ENCODE measurements around the gene CBARP. TPM values are rescaled to one million over a fixed set of nuclear protein-coding genes. Genes with fewer than 3 reads are reported as not detected.
"Not testable (repeated sequence)": the region's sequence is repeated elsewhere in the genome, so short reads cannot be mapped to it uniquely, and the experiment has no call there.

CBARP gene
- total and polyA plus RNA-seq, 2 of the 13 experiments (the other 11 are each of a cell fraction or from before 2014, with no cell fraction given) = 1.2 to 1.4 TPM

DNA sequence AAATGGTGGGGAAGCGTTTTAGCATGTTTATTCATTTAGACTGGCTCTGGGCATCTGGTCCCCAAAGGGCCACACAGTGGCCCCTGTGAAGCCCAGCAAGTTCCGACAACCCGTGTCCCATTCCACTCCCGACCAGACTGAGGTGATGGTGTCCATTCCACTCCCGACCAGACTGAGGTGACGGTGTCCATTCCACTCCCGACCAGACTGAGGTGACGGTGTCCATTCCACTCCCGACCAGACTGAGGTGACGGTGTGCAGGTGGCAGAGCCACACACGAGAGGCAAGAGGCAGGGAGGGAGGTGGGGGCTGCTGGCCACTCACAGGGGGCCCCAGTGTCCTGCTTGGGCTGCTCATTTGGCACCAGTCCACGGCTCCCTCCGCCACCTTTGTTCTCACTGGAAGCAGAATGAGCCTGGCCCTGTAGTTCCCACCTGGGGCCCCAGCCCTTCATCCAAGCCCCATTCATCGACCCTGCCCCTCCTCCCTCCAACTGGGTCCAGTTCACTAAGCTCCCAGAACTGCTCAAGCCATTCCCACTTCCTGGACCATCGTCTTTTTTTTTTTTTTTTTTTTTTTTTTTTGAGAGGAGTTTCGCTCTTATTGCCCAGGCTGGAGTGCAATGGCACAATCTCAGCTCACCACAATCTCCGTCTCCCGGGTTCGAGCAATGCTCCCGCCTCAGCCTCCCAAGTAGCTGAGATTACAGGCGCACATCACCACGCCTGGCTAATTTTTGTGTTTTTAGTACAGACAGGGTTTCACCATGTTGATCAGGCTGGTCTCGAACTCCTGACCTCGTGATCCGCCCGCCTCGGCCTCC lies 8.7 kb upstream of the CBARP start (continued):
- TF ChIP-seq PPARG (CRISPR knock-in tag; conservative IDR thresholded peaks at IDR 0.05) (peak; percentile 82), SKIL (CRISPR knock-in tag; IDR thresholded peaks at IDR 0.05; ENCODE audit: borderline replicate concordance) (peak; percentile 13; the same call in 1 of the 2 replicates), ZNF350 (CRISPR knock-in tag; IDR thresholded peaks at IDR 0.05; ENCODE audit: borderline replicate concordance, low read depth) (peak; percentile 73), GFI1 (CRISPR knock-in tag; IDR thresholded peaks at IDR 0.05; ENCODE audit: borderline replicate concordance) (peak; percentile 60; the same call in 1 of the 2 replicates), AGO1 (IDR thresholded peaks at IDR 0.05; ENCODE audit: low read depth, low read length, poor library complexity, severe bottlenecking) (peak; percentile 63), TEAD3 (CRISPR knock-in tag; optimal IDR thresholded peaks at IDR 0.05; ENCODE audit: borderline replicate concordance) (peak; percentile 18), KLF16 (CRISPR knock-in tag; IDR thresholded peaks at IDR 0.05) (0 out of 4 replicates have a peak, but pooled peaks of 1 of the 2 experiments have one; percentile 15), DMAP1 (CRISPR knock-in tag; IDR thresholded peaks at IDR 0.05) (0 out of 2 replicates have a peak, but pooled peaks have one; percentile 12), THAP11 (CRISPR knock-in tag; IDR thresholded peaks at IDR 0.05) (peak; percentile 23; the same call in 1 of the 2 replicates), MAZ (CRISPR knock-in tag; IDR thresholded peaks at IDR 0.05; ENCODE audit: low read depth) (peak; percentile 6; the same call in 1 of the 2 replicates), MTA1 (CRISPR knock-in tag; IDR thresholded peaks at IDR 0.05; ENCODE audit: borderline replicate concordance) (peak; percentile 51; the same call in 1 of the 2 replicates), ZSCAN25 (CRISPR knock-in tag; IDR thresholded peaks at IDR 0.05) (peak; percentile 26; the same call in 1 of the 2 replicates), FOXO1 (CRISPR knock-in tag; IDR thresholded peaks at IDR 0.05) (peak; percentile 34; the same call in 1 of the 2 replicates), PHF21A (CRISPR knock-in tag; IDR thresholded peaks at IDR 0.05) (peak; percentile 86), ZNF746 (CRISPR knock-in tag; IDR thresholded peaks at IDR 0.05) (peak; percentile 63; the same call in 1 of the 2 replicates), ZNF788 (CRISPR knock-in tag; IDR thresholded peaks at IDR 0.05; ENCODE audit: borderline replicate concordance) (0 out of 2 replicates have a peak, but pooled peaks have one; percentile 5), HOXA3 (CRISPR knock-in tag; IDR thresholded peaks at IDR 0.05) (peak; percentile 74; the same call in 1 of the 2 replicates)
- TF ChIP-seq, protein P1, sequence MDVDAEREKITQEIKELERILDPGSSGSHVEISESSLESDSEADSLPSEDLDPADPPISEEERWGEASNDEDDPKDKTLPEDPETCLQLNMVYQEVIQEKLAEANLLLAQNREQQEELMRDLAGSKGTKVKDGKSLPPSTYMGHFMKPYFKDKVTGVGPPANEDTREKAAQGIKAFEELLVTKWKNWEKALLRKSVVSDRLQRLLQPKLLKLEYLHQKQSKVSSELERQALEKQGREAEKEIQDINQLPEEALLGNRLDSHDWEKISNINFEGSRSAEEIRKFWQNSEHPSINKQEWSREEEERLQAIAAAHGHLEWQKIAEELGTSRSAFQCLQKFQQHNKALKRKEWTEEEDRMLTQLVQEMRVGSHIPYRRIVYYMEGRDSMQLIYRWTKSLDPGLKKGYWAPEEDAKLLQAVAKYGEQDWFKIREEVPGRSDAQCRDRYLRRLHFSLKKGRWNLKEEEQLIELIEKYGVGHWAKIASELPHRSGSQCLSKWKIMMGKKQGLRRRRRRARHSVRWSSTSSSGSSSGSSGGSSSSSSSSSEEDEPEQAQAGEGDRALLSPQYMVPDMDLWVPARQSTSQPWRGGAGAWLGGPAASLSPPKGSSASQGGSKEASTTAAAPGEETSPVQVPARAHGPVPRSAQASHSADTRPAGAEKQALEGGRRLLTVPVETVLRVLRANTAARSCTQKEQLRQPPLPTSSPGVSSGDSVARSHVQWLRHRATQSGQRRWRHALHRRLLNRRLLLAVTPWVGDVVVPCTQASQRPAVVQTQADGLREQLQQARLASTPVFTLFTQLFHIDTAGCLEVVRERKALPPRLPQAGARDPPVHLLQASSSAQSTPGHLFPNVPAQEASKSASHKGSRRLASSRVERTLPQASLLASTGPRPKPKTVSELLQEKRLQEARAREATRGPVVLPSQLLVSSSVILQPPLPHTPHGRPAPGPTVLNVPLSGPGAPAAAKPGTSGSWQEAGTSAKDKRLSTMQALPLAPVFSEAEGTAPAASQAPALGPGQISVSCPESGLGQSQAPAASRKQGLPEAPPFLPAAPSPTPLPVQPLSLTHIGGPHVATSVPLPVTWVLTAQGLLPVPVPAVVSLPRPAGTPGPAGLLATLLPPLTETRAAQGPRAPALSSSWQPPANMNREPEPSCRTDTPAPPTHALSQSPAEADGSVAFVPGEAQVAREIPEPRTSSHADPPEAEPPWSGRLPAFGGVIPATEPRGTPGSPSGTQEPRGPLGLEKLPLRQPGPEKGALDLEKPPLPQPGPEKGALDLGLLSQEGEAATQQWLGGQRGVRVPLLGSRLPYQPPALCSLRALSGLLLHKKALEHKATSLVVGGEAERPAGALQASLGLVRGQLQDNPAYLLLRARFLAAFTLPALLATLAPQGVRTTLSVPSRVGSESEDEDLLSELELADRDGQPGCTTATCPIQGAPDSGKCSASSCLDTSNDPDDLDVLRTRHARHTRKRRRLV (CRISPR knock-in tag; IDR thresholded peaks at IDR 0.05) = 0 out of 2 replicates have a peak, but pooled peaks have one; percentile 13
- TF ChIP-seq MAZ (IDR thresholded peaks at IDR 0.05; ENCODE audit: borderline replicate concordance, low read depth, low read length) = not testable (repeated sequence)
- TF ChIP-seq, protein P2, sequence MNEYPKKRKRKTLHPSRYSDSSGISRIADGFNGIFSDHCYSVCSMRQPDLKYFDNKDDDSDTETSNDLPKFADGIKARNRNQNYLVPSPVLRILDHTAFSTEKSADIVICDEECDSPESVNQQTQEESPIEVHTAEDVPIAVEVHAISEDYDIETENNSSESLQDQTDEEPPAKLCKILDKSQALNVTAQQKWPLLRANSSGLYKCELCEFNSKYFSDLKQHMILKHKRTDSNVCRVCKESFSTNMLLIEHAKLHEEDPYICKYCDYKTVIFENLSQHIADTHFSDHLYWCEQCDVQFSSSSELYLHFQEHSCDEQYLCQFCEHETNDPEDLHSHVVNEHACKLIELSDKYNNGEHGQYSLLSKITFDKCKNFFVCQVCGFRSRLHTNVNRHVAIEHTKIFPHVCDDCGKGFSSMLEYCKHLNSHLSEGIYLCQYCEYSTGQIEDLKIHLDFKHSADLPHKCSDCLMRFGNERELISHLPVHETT (CRISPR knock-in tag; conservative IDR thresholded peaks at IDR 0.05) = 0 out of 2 replicates have a peak, but pooled peaks have one; percentile 31
